Neural cell (in vitro differentiated cells): Measurements from ENCODE around the gene AIFM2.

Experiments
- EP300 ChIP-seq: fragments of 450-650 bp; conservative IDR thresholded peaks from 2 replicates; pipeline ENCODE4 v1.6.1; 2014; ENCODE audit warnings: antibody characterized with exemption, mild to moderate bottlenecking, moderate library complexity; ENCODE audit not compliant: poor library complexity, severe bottlenecking
- EZH2 ChIP-seq: fragments of 200-600, 300-800 bp; shearing (Covaris generic), sonication (generic); IDR thresholded peaks from 2 replicates; pipeline ENCODE4 v1.6.1; 2014; ENCODE audit warnings: antibody characterized with exemption, low read length, borderline replicate concordance, mild to moderate bottlenecking; ENCODE audit not compliant: insufficient read depth, poor library complexity, severe bottlenecking
- MXI1 ChIP-seq: fragments of 450-650 bp; conservative IDR thresholded peaks from 2 replicates; pipeline ENCODE4 v1.6.1; 2014; ENCODE audit warnings: antibody characterized with exemption, mild to moderate bottlenecking; ENCODE audit not compliant: poor library complexity, severe bottlenecking
- POLR2AphosphoS5 ChIP-seq: IDR thresholded peaks from 2 replicates; pipeline ENCODE4 v1.6.1; 2012
- RAD21 ChIP-seq: fragments of 450-650 bp; conservative IDR thresholded peaks from 2 replicates; pipeline ENCODE4 v1.6.1; 2014; ENCODE audit warnings: antibody characterized with exemption, mild to moderate bottlenecking, moderate library complexity
- TF ChIP-seq, protein P1 (sequence below): fragments of 450-650 bp; IDR thresholded peaks from 2 replicates; pipeline ENCODE4 v1.5.1; 2014; ENCODE audit warnings: antibody characterized with exemption, mild to moderate bottlenecking, moderate library complexity; ENCODE audit not compliant: poor library complexity, severe bottlenecking

GRCh38 chr10:70124918-70125317 is 7.7 kb downstream of the AIFM2 start:
- TF ChIP-seq EZH2 (no peak), RAD21 (no peak), MXI1 (no peak), EP300 (no peak), POLR2AphosphoS5 (no peak)
- TF ChIP-seq, protein P1, sequence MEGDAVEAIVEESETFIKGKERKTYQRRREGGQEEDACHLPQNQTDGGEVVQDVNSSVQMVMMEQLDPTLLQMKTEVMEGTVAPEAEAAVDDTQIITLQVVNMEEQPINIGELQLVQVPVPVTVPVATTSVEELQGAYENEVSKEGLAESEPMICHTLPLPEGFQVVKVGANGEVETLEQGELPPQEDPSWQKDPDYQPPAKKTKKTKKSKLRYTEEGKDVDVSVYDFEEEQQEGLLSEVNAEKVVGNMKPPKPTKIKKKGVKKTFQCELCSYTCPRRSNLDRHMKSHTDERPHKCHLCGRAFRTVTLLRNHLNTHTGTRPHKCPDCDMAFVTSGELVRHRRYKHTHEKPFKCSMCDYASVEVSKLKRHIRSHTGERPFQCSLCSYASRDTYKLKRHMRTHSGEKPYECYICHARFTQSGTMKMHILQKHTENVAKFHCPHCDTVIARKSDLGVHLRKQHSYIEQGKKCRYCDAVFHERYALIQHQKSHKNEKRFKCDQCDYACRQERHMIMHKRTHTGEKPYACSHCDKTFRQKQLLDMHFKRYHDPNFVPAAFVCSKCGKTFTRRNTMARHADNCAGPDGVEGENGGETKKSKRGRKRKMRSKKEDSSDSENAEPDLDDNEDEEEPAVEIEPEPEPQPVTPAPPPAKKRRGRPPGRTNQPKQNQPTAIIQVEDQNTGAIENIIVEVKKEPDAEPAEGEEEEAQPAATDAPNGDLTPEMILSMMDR = no peak
